Panc1 (cell line): ENCODE results near the gene UCP2. TPM values are rescaled to one million over a fixed set of nuclear protein-coding genes. Genes with fewer than 3 reads are reported as not detected.

Experiments
- ATAC-seq: fragments of 200-7000 bp; cut with Tn5 transposase; 2 replicates; pipeline ENCODE4 v1.9.1; 2020; ENCODE audit warnings: mild to moderate bottlenecking, moderate library complexity
- BruUV-seq: library from RNA; stranded (reverse); fragments of 400-500 nt; replicated peaks from 2 replicates; lab custom pipeline; 2021; lab: Mats Ljungman, UMichigan
- CTCF ChIA-PET: fragments of 300-600 bp; sonication (Branson Sonifier 250); formaldehyde crosslinking; loops from one replicate; lab custom pipeline; 2022; ENCODE audit warnings: antibody characterized with exemption; lab: Charles Lee
- POLR2A ChIA-PET: fragments of 300-600 bp; sonication (Branson Sonifier 250); formaldehyde crosslinking; loops from one replicate; lab custom pipeline; 2022; ENCODE audit warnings: antibody characterized with exemption; lab: Charles Lee
- DNase-seq: peaks from one replicate; pipeline ENCODE4 v3.0.0-alpha.2; 2010; ENCODE audit warnings: low read depth, low spot score
- H3K27ac ChIP-seq: 2 replicates; pipeline ENCODE4 v1.5.1; 2011; ENCODE audit warnings: mild to moderate bottlenecking, low read length, inconsistent platforms
- H3K27me3 ChIP-seq: fragments of 200-500 bp; sonication (Bioruptor generic); 2 replicates; pipeline ENCODE4 v1.6.0; 2014; ENCODE audit warnings: low read length, inconsistent platforms; ENCODE audit not compliant: control insufficient read depth, insufficient read depth
- H3K36me3 ChIP-seq: fragments of 200-500 bp; sonication (Bioruptor generic); 2 replicates; pipeline ENCODE4 v1.5.1; 2014; ENCODE audit warnings: inconsistent platforms, mild to moderate bottlenecking, low read length, moderate library complexity; ENCODE audit not compliant: control insufficient read depth, insufficient read depth
- H3K4me1 ChIP-seq: 2 replicates; pipeline ENCODE4 v1.5.1; 2011; ENCODE audit warnings: inconsistent platforms, mild to moderate bottlenecking, low read length, moderate library complexity; ENCODE audit not compliant: control insufficient read depth, insufficient read depth
- H3K4me3 ChIP-seq, 2 experiments: 2 replicates each; pipeline ENCODE4 v1.5.1; 2011 to 2012; ENCODE audit warnings: low read depth in 2 of 2, low read length in 2 of 2, mild to moderate bottlenecking in 2 of 2, inconsistent platforms in 1 of 2, moderate library complexity in 1 of 2
- H3K9me3 ChIP-seq: fragments of 200-500 bp; sonication (Bioruptor generic); 2 replicates; pipeline ENCODE4 v1.5.1; 2014; ENCODE audit warnings: low read depth, mild to moderate bottlenecking, inconsistent platforms, low read length, moderate library complexity; ENCODE audit not compliant: control insufficient read depth, insufficient read depth
- POLR2AphosphoS5 ChIP-seq: IDR thresholded peaks from 2 replicates; pipeline ENCODE4 v1.6.1; 2012; ENCODE audit warnings: mild to moderate bottlenecking, low read depth, low read length, moderate library complexity
- SIN3A ChIP-seq: IDR thresholded peaks from 2 replicates; pipeline ENCODE4 v1.6.1; 2012; ENCODE audit warnings: low read depth, mild to moderate bottlenecking, low read length, moderate library complexity, borderline replicate concordance; ENCODE audit not compliant: insufficient read depth
- TCF7L2 ChIP-seq: IDR thresholded peaks from 2 replicates; pipeline ENCODE4 v1.6.1; 2011; ENCODE audit warnings: mild to moderate bottlenecking, low read depth, low read length, inconsistent platforms
- in situ Hi-C: cut with HindIII; loops from 2 replicates; pipeline ENCODE4 v1.10.0; 2016; ENCODE audit warnings: low sequenced_read_pairs, low pct_unique_long_range_greater_than_20kb
- intact Hi-C: fragments of 100-400 bp; cut with micrococcal nuclease; formaldehyde crosslinking; loops from one replicate; pipeline ENCODE4 v1.10.0; 2022; ENCODE audit not compliant: unreplicated experiment
- total RNA-seq: library from RNA; stranded (reverse); gene quantifications from one replicate; pipeline ENCODE4 v1.2.1, GENCODE V29; 2021; ENCODE audit not compliant: unreplicated experiment
- TF ChIP-seq, protein P1 (sequence below), 2 experiments: IDR thresholded peaks; 2 replicates each; pipeline ENCODE4 v1.6.1; 2011 to 2012; ENCODE audit warnings: low read depth in 2 of 2, control low read depth in 1 of 2, low read length in 1 of 2, mild to moderate bottlenecking in 1 of 2, moderate library complexity in 1 of 2; ENCODE audit not compliant: insufficient read depth in 1 of 2
- TF ChIP-seq, protein P2 (sequence below): fragments of 450-650 bp; IDR thresholded peaks from 2 replicates; pipeline ENCODE4 v1.5.1; 2017; ENCODE audit warnings: mild to moderate bottlenecking

UCP2 gene
- total RNA-seq, 1 experiment from 2014 or later: 68.8 TPM

DNA sequence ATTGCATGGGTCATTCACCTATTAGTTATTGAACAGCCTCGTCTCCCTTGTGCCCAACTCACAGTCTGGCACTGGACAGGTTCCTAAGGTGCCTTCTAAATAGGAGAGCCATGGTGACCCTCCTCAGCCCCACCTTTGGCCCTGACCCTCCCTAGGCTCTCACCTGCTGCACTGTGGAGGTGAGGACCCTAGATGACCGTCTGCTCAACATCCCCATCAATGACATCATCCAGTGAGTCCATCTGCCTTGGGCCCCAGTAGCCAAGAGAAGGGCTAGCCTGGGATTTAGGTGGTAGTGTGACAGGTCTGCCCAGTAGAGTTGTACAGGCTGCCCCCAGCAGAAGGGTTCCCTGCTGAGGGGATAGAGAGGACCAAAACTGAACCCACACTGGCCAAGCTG lies 13.6 kb downstream of the UCP2 start:
- intact Hi-C loops: loop anchor here (10.0 kb wide), 1 partner anchor 126 kb away; no protein-coding TSS in a partner anchor
- no peak for DNase-seq
- POLR2A ChIA-PET: no interaction called here
- BruUV-seq: no TSS peak
- CTCF ChIA-PET: no interaction called here
- H3K27me3 ChIP-seq: no peaks in the 10 kb centered on the region
- no peaks in the 10 kb centered on the region for H3K9me3 ChIP-seq
- no peaks in the 10 kb centered on the region for H3K36me3 ChIP-seq
- TF ChIP-seq, protein P1, sequence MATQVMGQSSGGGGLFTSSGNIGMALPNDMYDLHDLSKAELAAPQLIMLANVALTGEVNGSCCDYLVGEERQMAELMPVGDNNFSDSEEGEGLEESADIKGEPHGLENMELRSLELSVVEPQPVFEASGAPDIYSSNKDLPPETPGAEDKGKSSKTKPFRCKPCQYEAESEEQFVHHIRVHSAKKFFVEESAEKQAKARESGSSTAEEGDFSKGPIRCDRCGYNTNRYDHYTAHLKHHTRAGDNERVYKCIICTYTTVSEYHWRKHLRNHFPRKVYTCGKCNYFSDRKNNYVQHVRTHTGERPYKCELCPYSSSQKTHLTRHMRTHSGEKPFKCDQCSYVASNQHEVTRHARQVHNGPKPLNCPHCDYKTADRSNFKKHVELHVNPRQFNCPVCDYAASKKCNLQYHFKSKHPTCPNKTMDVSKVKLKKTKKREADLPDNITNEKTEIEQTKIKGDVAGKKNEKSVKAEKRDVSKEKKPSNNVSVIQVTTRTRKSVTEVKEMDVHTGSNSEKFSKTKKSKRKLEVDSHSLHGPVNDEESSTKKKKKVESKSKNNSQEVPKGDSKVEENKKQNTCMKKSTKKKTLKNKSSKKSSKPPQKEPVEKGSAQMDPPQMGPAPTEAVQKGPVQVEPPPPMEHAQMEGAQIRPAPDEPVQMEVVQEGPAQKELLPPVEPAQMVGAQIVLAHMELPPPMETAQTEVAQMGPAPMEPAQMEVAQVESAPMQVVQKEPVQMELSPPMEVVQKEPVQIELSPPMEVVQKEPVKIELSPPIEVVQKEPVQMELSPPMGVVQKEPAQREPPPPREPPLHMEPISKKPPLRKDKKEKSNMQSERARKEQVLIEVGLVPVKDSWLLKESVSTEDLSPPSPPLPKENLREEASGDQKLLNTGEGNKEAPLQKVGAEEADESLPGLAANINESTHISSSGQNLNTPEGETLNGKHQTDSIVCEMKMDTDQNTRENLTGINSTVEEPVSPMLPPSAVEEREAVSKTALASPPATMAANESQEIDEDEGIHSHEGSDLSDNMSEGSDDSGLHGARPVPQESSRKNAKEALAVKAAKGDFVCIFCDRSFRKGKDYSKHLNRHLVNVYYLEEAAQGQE (IDR thresholded peaks at IDR 0.05; ENCODE audit: insufficient read depth in 1 of 2, low read depth in 2 of 2, low read length in 1 of 2): no peak
- TF ChIP-seq POLR2AphosphoS5: no peak
- TF ChIP-seq, protein P2, sequence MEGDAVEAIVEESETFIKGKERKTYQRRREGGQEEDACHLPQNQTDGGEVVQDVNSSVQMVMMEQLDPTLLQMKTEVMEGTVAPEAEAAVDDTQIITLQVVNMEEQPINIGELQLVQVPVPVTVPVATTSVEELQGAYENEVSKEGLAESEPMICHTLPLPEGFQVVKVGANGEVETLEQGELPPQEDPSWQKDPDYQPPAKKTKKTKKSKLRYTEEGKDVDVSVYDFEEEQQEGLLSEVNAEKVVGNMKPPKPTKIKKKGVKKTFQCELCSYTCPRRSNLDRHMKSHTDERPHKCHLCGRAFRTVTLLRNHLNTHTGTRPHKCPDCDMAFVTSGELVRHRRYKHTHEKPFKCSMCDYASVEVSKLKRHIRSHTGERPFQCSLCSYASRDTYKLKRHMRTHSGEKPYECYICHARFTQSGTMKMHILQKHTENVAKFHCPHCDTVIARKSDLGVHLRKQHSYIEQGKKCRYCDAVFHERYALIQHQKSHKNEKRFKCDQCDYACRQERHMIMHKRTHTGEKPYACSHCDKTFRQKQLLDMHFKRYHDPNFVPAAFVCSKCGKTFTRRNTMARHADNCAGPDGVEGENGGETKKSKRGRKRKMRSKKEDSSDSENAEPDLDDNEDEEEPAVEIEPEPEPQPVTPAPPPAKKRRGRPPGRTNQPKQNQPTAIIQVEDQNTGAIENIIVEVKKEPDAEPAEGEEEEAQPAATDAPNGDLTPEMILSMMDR: no peak
- no peak for TF ChIP-seq TCF7L2
- no peak for TF ChIP-seq SIN3A
- H3K27ac ChIP-seq: no peak overlapping the region
- no peak for ATAC-seq
- H3K4me3 ChIP-seq: no peak overlapping the region
- in situ Hi-C loops: no loop called here
- H3K4me1 ChIP-seq: peaks cover 9% of the 10 kb centered on the region

DNA sequence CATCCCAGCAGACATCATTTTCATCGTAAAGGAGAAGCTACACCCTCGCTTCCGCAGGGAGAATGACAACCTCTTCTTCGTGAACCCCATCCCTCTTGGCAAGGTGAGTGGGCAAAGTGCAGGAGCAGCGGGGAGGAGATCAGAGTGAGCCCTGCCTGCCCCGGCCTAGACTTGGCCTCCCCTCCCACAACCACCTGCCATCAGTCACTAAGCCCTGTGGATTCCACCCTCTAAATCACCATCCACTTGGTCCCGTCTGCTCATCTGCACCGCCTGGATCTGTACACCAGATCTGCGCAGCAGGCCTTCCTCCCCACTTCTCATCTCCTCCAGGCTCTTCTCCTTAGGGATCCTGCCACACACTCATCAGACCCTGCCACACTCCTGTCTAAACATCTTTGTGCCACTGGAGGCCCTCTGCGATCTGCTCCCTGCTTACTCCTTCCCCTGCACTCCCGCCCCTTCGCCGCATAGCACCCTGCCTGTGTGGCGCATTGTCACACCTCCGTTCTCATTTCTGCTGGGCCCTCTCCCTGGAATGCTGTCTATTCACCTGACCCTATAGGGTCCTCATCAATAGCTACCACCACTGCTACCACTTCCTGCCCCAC lies 14.2 kb downstream of the UCP2 start:
- intact Hi-C loops (loop anchor here (10.0 kb wide), 1 partner anchor 126 kb away; no protein-coding TSS in a partner anchor), in situ Hi-C loops (no loop called here)
- no peaks in the 10 kb centered on the region for H3K9me3 ChIP-seq
- POLR2A ChIA-PET: no interaction called here
- BruUV-seq: no TSS peak
- TF ChIP-seq, protein P1 (IDR thresholded peaks at IDR 0.05; ENCODE audit: insufficient read depth in 1 of 2, low read depth in 2 of 2, low read length in 1 of 2): no peak
- TF ChIP-seq, protein P2: no peak
- TF ChIP-seq TCF7L2 (no peak), POLR2AphosphoS5 (no peak), SIN3A (no peak)
- CTCF ChIA-PET: no interaction called here
- H3K4me3 ChIP-seq: no peak overlapping the region
- ATAC-seq: peak; percentile 9; the same call in 1 of the 2 replicates
- peaks cover 9% of the 10 kb centered on the region for H3K4me1 ChIP-seq
- no peaks in the 10 kb centered on the region for H3K36me3 ChIP-seq
- no peak overlapping the region for H3K27ac ChIP-seq
- no peaks in the 10 kb centered on the region for H3K27me3 ChIP-seq
- DNase-seq: no peak
